PC-3 (cell line): ENCODE measurements around the gene BGLAP. TPM values are rescaled to one million over a fixed set of nuclear protein-coding genes. Genes with fewer than 3 reads are reported as not detected.

Experiments used
- ATAC-seq: fragments of 200-7000 bp; cut with Tn5 transposase; 2 replicates; pipeline ENCODE4 v1.9.1; 2020; ENCODE audit warnings: mild to moderate bottlenecking, moderate library complexity
- BruUV-seq: library from RNA; stranded (reverse); fragments of 400-500 nt; replicated peaks from 2 replicates; lab custom pipeline; 2021; lab: Mats Ljungman, UMichigan
- CTCF ChIA-PET: fragments of 300-600 bp; sonication (Branson Sonifier 250); formaldehyde crosslinking; loops from one replicate; lab custom pipeline; 2022; ENCODE audit warnings: antibody characterized with exemption; lab: Charles Lee
- POLR2A ChIA-PET: fragments of 300-600 bp; sonication (Branson Sonifier 250); formaldehyde crosslinking; loops from one replicate; lab custom pipeline; 2022; ENCODE audit warnings: antibody characterized with exemption; ENCODE audit not compliant: unreplicated experiment; lab: Charles Lee
- DNase-seq: peaks from one replicate; pipeline ENCODE4 v3.0.0-alpha.2; 2015
- H2AFZ ChIP-seq: fragments of 300-600 bp; sonication (generic); 2 replicates; pipeline ENCODE4 v1.6.0; 2016; ENCODE audit warnings: antibody characterized with exemption, low read length
- H3F3A ChIP-seq: fragments of 300-600 bp; sonication (generic); one replicate; pipeline ENCODE4 v1.6.0; 2017; ENCODE audit warnings: antibody characterized with exemption, low read length, control low read depth, mild to moderate bottlenecking; ENCODE audit not compliant: unreplicated experiment
- H3K27ac ChIP-seq: fragments of 300-600 bp; sonication (generic); 2 replicates; pipeline ENCODE4 v1.5.1; 2016; ENCODE audit warnings: mild to moderate bottlenecking, low read length
- H3K27me3 ChIP-seq: fragments of 300-600 bp; sonication (generic); 2 replicates; pipeline ENCODE4 v1.6.1; 2016; ENCODE audit warnings: low read length, mixed read lengths
- H3K36me3 ChIP-seq: fragments of 300-600 bp; sonication (generic); 2 replicates; pipeline ENCODE4 v1.6.1; 2016; ENCODE audit warnings: low read depth, mixed run types, low read length, mixed read lengths
- H3K4me1 ChIP-seq: fragments of 300-600 bp; sonication (generic); 2 replicates; pipeline ENCODE4 v1.5.1; 2016; ENCODE audit warnings: low read length; ENCODE audit not compliant: insufficient read depth
- H3K4me2 ChIP-seq: fragments of 300-600 bp; sonication (generic); 2 replicates; pipeline ENCODE4 v1.6.0; 2016; ENCODE audit warnings: low read length
- H3K4me3 ChIP-seq: fragments of 300-600 bp; sonication (generic); 2 replicates; pipeline ENCODE4 v1.5.1; 2016; ENCODE audit warnings: mild to moderate bottlenecking, low read length, mixed read lengths
- H3K79me2 ChIP-seq: fragments of 300-600 bp; sonication (generic); 2 replicates; pipeline ENCODE4 v1.6.1; 2017; ENCODE audit warnings: low read length, mixed read lengths
- H3K9ac ChIP-seq: fragments of 300-600 bp; sonication (generic); 2 replicates; pipeline ENCODE4 v1.6.0; 2016; ENCODE audit warnings: mild to moderate bottlenecking, low read length
- H3K9me2 ChIP-seq: fragments of 300-600 bp; sonication (generic); replicated peaks from 2 replicates; pipeline ENCODE4 v1.6.1; 2016; ENCODE audit warnings: mixed run types, low read length, mixed read lengths
- H3K9me3 ChIP-seq: fragments of 300-600 bp; sonication (generic); 2 replicates; pipeline ENCODE4 v1.6.1; 2016; ENCODE audit warnings: low read length, mixed read lengths
- H4K20me1 ChIP-seq: fragments of 300-600 bp; sonication (generic); 2 replicates; pipeline ENCODE4 v1.6.1; 2016; ENCODE audit warnings: low read length, mixed read lengths
- CTCF ChIP-seq: fragments of 300-600 bp; sonication (generic); conservative IDR thresholded peaks from 2 replicates; pipeline ENCODE4 v1.5.1; 2017; ENCODE audit warnings: antibody characterized with exemption, low read depth, mild to moderate bottlenecking, low read length
- EZH2 ChIP-seq: fragments of 300-600 bp; sonication (generic); IDR thresholded peaks from one replicate; pipeline ENCODE4 v1.6.1; 2017; ENCODE audit warnings: antibody characterized with exemption, mild to moderate bottlenecking, low read length; ENCODE audit not compliant: unreplicated experiment
- EZH2phosphoT487 ChIP-seq: fragments of 300-600 bp; sonication (generic); IDR thresholded peaks from 2 replicates; pipeline ENCODE4 v1.6.1; 2018; ENCODE audit warnings: mild to moderate bottlenecking, antibody characterized with exemption, low read length, borderline replicate concordance
- intact Hi-C: fragments of 100-400 bp; cut with micrococcal nuclease; formaldehyde crosslinking; loops from 2 replicates; pipeline ENCODE4 v1.9.0; 2023
- total RNA-seq: library from RNA; depleted of rRNA; stranded (reverse); fragments of >200 nt; gene quantifications from 2 replicates; pipeline ENCODE4 v1.2.3, GENCODE V29; 2014

BGLAP gene
- total RNA-seq, 1 experiment from 2014 or later, result 2.5 TPM

DNA sequence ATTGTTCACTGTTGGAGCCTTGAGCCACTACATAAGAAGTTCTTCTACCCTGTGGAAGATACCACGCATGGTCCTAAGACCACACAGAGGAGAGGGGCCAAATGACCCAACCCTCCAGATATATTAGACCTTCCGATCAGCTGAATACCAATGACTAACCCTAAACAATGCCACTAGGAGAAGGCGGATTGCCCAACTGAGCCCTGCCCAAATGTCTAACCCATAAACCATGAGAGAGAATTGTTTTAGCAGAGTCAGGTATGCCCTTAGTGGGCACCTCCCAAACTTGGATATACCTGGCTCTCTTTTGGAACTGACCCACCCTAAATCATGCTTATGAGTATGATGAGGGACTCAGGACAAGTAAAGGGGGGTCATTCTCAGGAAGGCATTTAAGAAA, 28.3 kb downstream of the BGLAP start:
- Histone ChIP-seq H3K9me2 (no peaks in the 10 kb centered on the region), H3K4me2 (no peak overlapping the region), H4K20me1 (0 out of 2 replicates have a peak, but pooled peaks cover 4% of the 10 kb centered on the region), H3F3A (peaks cover 3% of the 10 kb centered on the region), H2AFZ (no peak overlapping the region), H3K9me3 (no peaks in the 10 kb centered on the region), H3K79me2 (0 out of 2 replicates have a peak, but pooled peaks cover 4% of the 10 kb centered on the region), H3K4me3 (no peak overlapping the region), H3K27me3 (no peaks in the 10 kb centered on the region), H3K4me1 (no peaks in the 10 kb centered on the region), H3K27ac (no peak overlapping the region), H3K9ac (no peak overlapping the region), H3K36me3 (peaks cover 81% of the 10 kb centered on the region)
- intact Hi-C loops, result no loop called here
- no peak for TF ChIP-seq EZH2
- ChIA-PET POLR2A (no interaction called here), CTCF (no interaction called here)
- peak; percentile 29 for DNase-seq
- BruUV-seq, result no TSS peak
- ATAC-seq, result 0 out of 2 replicates have a peak, but pooled peaks have one; percentile 27

GRCh38 chr1:156276532-156276931, 34.5 kb downstream of the BGLAP start:
- H3K9me3 ChIP-seq, result no peaks in the 10 kb centered on the region
- no peaks in the 10 kb centered on the region for H3K9me2 ChIP-seq
- no peak overlapping the region for H3K4me3 ChIP-seq
- H4K20me1 ChIP-seq, result peaks cover 31% of the 10 kb centered on the region
- H3K36me3 ChIP-seq, result peaks cover 78% of the 10 kb centered on the region
- no peak overlapping the region for H3K4me2 ChIP-seq
- ATAC-seq (no peak), DNase-seq (no peak)
- CTCF ChIA-PET, result interaction anchor here (0.7 kb wide), 1 partner anchor 150 kb away, joined by 6 read pairs; no protein-coding TSS in a partner anchor
- no TSS peak for BruUV-seq
- peaks cover 10% of the 10 kb centered on the region for H3K4me1 ChIP-seq
- POLR2A ChIA-PET, result no interaction called here
- H3K79me2 ChIP-seq, result peaks cover 38% of the 10 kb centered on the region
- intact Hi-C loops, result no loop called here
- no peak overlapping the region for H2AFZ ChIP-seq
- H3K9ac ChIP-seq, result no peak overlapping the region
- no peaks in the 10 kb centered on the region for H3K27me3 ChIP-seq
- no peak for TF ChIP-seq EZH2
- TF ChIP-seq EZH2phosphoT487, result no peak
- no peak for TF ChIP-seq CTCF
- H3F3A ChIP-seq, result no peaks in the 10 kb centered on the region
- H3K27ac ChIP-seq, result no peak overlapping the region

DNA sequence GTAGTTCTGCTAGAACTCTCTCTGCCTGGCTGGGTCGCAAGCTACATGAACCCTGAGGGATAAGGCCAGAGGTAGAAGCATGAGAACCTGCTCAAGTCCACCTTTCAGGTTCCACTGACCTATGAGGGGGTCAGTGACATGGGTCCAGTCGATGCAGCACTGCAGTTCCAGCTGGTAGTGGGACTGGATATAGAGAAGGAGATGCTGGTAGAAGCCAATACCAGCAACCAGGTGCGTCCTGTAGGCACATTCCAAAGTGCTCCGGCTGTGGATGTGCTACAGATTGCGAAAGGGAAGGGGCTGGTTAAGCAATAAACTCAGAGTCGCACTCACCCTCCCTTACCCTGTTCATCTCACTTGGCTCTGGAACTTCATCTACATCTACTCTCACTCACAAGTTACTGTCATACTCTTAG, 35.0 kb downstream of the BGLAP start:
- Histone ChIP-seq H3K4me1 (peaks cover 11% of the 10 kb centered on the region), H3K9me3 (no peaks in the 10 kb centered on the region), H4K20me1 (peaks cover 35% of the 10 kb centered on the region), H3K27me3 (no peaks in the 10 kb centered on the region), H3K9ac (no peak overlapping the region), H3K36me3 (peaks cover 74% of the 10 kb centered on the region), H2AFZ (no peak overlapping the region), H3F3A (no peaks in the 10 kb centered on the region), H3K4me2 (no peak overlapping the region), H3K79me2 (peaks cover 43% of the 10 kb centered on the region), H3K27ac (no peak overlapping the region), H3K9me2 (no peaks in the 10 kb centered on the region), H3K4me3 (no peak overlapping the region)
- intact Hi-C loops, result no loop called here
- ATAC-seq, result no peak
- POLR2A ChIA-PET, result no interaction called here
- CTCF ChIA-PET, result interaction anchor here (0.7 kb wide), 1 partner anchor 151 kb away, joined by 6 read pairs; no protein-coding TSS in a partner anchor
- no peak for DNase-seq
- no TSS peak for BruUV-seq
- TF ChIP-seq EZH2phosphoT487 (no peak), CTCF (no peak), EZH2 (no peak)
